Measurements from ENCODE around the gene NRG3. TPM values are rescaled to one million over a fixed set of nuclear protein-coding genes. Genes with fewer than 3 reads are reported as not detected.

Gene NRG3
- total RNA-seq, 4 donors from 2014 or later = 0.32 to 1.4 TPM; not detected in 2

DNA sequence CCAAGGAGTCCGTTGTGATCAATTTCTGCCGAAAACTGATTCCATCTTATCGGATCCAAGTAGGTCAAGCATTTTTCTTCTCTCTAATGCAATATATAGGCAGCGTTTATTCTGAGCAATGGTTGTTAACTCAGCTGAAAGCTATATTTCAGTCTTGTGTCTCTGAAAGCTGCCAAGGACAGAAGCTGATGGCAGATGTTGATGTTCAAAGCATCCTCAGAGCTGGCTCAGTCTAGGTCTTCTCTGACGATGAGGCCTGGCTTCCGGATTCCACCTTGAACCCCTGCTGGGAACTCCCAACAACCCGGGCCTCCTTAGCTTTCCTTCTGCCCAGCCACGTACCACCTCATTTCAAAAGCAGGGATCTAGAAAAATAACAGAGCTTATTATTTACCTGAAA lies 863.6 kb downstream of the NRG3 start:
- intact Hi-C loops (cut with DNase I; ENCODE audit: low total_unique reads) (no loop called here), in situ Hi-C loops (cut with MboI; ENCODE audit: low pct_ligation_motif_present in 1 of 4, low pct_unique_long_range_greater_than_20kb in 1 of 4, low sequenced_read_pairs in 3 of 4) (no loop called here)
- no peaks in the 10 kb centered on the region for H3K36me3 ChIP-seq
- TF ChIP-seq POLR2A (IDR thresholded peaks at IDR 0.05) = no peak
- no peak for TF ChIP-seq POLR2AphosphoS5 (IDR thresholded peaks at IDR 0.05)
- TF ChIP-seq EP300 (IDR thresholded peaks at IDR 0.05; ENCODE audit: low read depth) = no peak
- TF ChIP-seq, protein P1, sequence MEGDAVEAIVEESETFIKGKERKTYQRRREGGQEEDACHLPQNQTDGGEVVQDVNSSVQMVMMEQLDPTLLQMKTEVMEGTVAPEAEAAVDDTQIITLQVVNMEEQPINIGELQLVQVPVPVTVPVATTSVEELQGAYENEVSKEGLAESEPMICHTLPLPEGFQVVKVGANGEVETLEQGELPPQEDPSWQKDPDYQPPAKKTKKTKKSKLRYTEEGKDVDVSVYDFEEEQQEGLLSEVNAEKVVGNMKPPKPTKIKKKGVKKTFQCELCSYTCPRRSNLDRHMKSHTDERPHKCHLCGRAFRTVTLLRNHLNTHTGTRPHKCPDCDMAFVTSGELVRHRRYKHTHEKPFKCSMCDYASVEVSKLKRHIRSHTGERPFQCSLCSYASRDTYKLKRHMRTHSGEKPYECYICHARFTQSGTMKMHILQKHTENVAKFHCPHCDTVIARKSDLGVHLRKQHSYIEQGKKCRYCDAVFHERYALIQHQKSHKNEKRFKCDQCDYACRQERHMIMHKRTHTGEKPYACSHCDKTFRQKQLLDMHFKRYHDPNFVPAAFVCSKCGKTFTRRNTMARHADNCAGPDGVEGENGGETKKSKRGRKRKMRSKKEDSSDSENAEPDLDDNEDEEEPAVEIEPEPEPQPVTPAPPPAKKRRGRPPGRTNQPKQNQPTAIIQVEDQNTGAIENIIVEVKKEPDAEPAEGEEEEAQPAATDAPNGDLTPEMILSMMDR (IDR thresholded peaks at IDR 0.05) = no peak
- no peak overlapping the region for H3K27ac ChIP-seq
- no peaks in the 10 kb centered on the region for H3K9me3 ChIP-seq
- DNase-seq = no peak
- no peaks in the 10 kb centered on the region for H3K27me3 ChIP-seq
- no peak overlapping the region for H3K4me3 ChIP-seq
- WGBS, 2 donors (ENCODE audit: low coverage in 1 of 2) = 70 to 72% methylated on average over 4 to 8 of the region's 8 CpGs
- no peaks in the 10 kb centered on the region for H3K4me1 ChIP-seq

DNA sequence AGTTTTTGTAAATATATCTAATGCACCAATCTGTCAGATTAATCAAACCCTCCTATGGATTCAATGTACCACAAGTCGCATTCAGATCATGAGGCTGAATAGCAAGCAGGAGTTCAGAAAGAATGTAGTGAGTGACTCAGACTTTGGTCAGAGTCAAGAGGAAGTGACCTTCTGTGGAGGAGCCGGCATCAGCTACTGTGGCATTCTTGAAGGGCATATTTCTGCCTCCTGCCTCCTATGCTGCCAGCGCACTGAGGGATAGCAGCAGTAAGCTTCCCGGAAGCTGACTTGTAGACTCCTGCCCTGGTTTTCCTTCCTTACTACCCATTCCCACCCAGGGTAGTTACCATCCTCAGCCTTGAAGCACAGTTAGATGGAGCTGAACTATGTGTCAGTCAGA lies 867.5 kb downstream of the NRG3 start:
- intact Hi-C loops (cut with DNase I; ENCODE audit: low total_unique reads) = no loop called here

GRCh38 chr10:82742898-82743297 lies 867.9 kb downstream of the NRG3 start:
- Histone ChIP-seq H3K9me3 (no peaks in the 10 kb centered on the region), H3K36me3 (no peaks in the 10 kb centered on the region), H3K4me3 (no peak overlapping the region), H3K4me1 (no peaks in the 10 kb centered on the region), H3K27ac (no peak overlapping the region), H3K27me3 (no peaks in the 10 kb centered on the region)
- in situ Hi-C loops (cut with MboI; ENCODE audit: low pct_ligation_motif_present in 1 of 4, low pct_unique_long_range_greater_than_20kb in 1 of 4, low sequenced_read_pairs in 3 of 4) = no loop called here
- intact Hi-C loops (cut with DNase I; ENCODE audit: low total_unique reads) = no loop called here
- no peak for DNase-seq
- 82 to 86% methylated on average over 7 of the region's 7 CpGs for WGBS, 2 donors (ENCODE audit: low coverage in 1 of 2)
- TF ChIP-seq, protein P1 (IDR thresholded peaks at IDR 0.05) = no peak
- TF ChIP-seq POLR2AphosphoS5 (IDR thresholded peaks at IDR 0.05) (no peak), POLR2A (IDR thresholded peaks at IDR 0.05) (no peak), EP300 (IDR thresholded peaks at IDR 0.05; ENCODE audit: low read depth) (no peak)

More for the DNA sequence above, 867.5 kb downstream of the NRG3 start:
- TF ChIP-seq, protein P1 (IDR thresholded peaks at IDR 0.05) = no peak
- no peak for TF ChIP-seq POLR2A (IDR thresholded peaks at IDR 0.05)
- TF ChIP-seq EP300 (IDR thresholded peaks at IDR 0.05; ENCODE audit: low read depth) = no peak
- no peak for TF ChIP-seq POLR2AphosphoS5 (IDR thresholded peaks at IDR 0.05)
- Histone ChIP-seq H3K27me3 (no peaks in the 10 kb centered on the region), H3K4me1 (no peaks in the 10 kb centered on the region), H3K36me3 (no peaks in the 10 kb centered on the region), H3K4me3 (no peak overlapping the region), H3K27ac (no peak overlapping the region), H3K9me3 (no peaks in the 10 kb centered on the region)
- 65% methylated on average over 4 of the region's 4 CpGs; no CpG with 5 or more reads in 1 of the 2 donors for WGBS, 2 donors (ENCODE audit: low coverage in 1 of 2)
- no peak for DNase-seq
- in situ Hi-C loops (cut with MboI; ENCODE audit: low pct_ligation_motif_present in 1 of 4, low pct_unique_long_range_greater_than_20kb in 1 of 4, low sequenced_read_pairs in 3 of 4) = no loop called here

DNA sequence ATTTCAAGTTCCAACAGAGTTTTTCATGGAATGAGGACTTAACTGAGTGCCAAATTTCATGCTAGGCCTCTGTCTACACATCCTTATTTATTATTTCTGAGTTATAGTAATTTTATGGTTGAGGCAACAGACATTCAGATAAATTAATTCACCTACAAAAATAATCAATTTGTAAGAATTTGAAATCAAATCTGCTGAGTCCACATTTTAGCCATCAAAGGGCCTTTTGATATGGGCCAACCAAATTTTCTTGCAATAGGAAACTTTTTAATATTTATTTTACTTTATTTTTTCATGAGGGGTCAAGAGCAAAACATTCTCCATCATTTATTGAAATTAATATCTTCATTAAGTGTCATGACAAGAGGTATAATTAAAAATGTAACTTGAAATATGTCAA lies 875.5 kb downstream of the NRG3 start:
- intact Hi-C loops (cut with DNase I; ENCODE audit: low total_unique reads) = no loop called here
- no peaks in the 10 kb centered on the region for H3K36me3 ChIP-seq

More for the DNA sequence above, 875.5 kb downstream of the NRG3 start:
- Histone ChIP-seq H3K27me3 (no peaks in the 10 kb centered on the region), H3K4me1 (no peaks in the 10 kb centered on the region), H3K27ac (no peak overlapping the region), H3K9me3 (no peaks in the 10 kb centered on the region), H3K4me3 (no peak overlapping the region)
- no peak for DNase-seq
- in situ Hi-C loops (cut with MboI; ENCODE audit: low pct_ligation_motif_present in 1 of 4, low pct_unique_long_range_greater_than_20kb in 1 of 4, low sequenced_read_pairs in 3 of 4) = no loop called here
- TF ChIP-seq, protein P1 (IDR thresholded peaks at IDR 0.05) = no peak
- TF ChIP-seq POLR2AphosphoS5 (IDR thresholded peaks at IDR 0.05) (no peak), POLR2A (IDR thresholded peaks at IDR 0.05) (no peak), EP300 (IDR thresholded peaks at IDR 0.05; ENCODE audit: low read depth) (no peak)

Measured in transverse colon (tissue), 4 donors.